Measurements from ENCODE around the gene EARS2. TPM values are rescaled to one million over a fixed set of nuclear protein-coding genes. Genes with fewer than 3 reads are reported as not detected.
A peak's percentile ranks its signal among the peaks of the same experiment; 100 is the strongest.

EARS2 gene
- total and polyA plus RNA-seq, 2 of the 4 experiments (the other 2 are of a cell fraction): 28.1 to 37.8 TPM

- TF ChIP-seq NFE2L2 (IDR thresholded peaks at IDR 0.05; ENCODE audit: low read depth, low read length) (no peak), MXI1 (IDR thresholded peaks at IDR 0.05; ENCODE audit: borderline replicate concordance, low read depth, low read length) (peak; percentile 71; the same call in 1 of the 2 replicates)
These were observed 46.8 kb downstream of the EARS2 start, which contains the start of gene GGA2 (continued) for GRCh38 chr16:23510164-23510914.

GRCh38 chr16:23509782-23510163 is 47.4 kb downstream of the EARS2 start:
- Histone ChIP-seq H3K9me1 (ENCODE audit: insufficient read depth, low read length) (peaks cover 14% of the 10 kb centered on the region), H2BK5ac (ENCODE audit: low read depth, low read length, poor library complexity, severe bottlenecking) (no peak overlapping the region), H2BK120ac (ENCODE audit: low read depth, low read length) (no peak overlapping the region), H4K5ac (ENCODE audit: low read depth, low read length) (no peak overlapping the region), H2AK9ac (replicated peaks; ENCODE audit: low read depth, low read length, poor library complexity) (peak overlapping the region; percentile 88), H3K23ac (ENCODE audit: low read depth, low read length) (peak overlapping the region; percentile 56; the same call in 1 of the 2 replicates), H4K20me1 (ENCODE audit: insufficient read depth, low read length) (peaks cover 38% of the 10 kb centered on the region), H3K79me1 (ENCODE audit: low read depth in 1 of 2, low read length in 2 of 2) (peaks cover 19 to 52% of the 10 kb centered on the region in 2 experiments; a peak in 3 of 4 replicates), H2AFZ (replicated peaks; ENCODE audit: low read length, poor library complexity) (peak overlapping the region; percentile 93), H3K18ac (ENCODE audit: low read depth, low read length) (no peak overlapping the region), H3K14ac (replicated peaks; ENCODE audit: low read depth, low read length) (peak overlapping the region; percentile 59), H4K91ac (ENCODE audit: insufficient read depth, low read depth, low read length) (no peak overlapping the region), H3K9me3 (ENCODE audit: control insufficient read depth, insufficient read depth, low read length) (no peaks in the 10 kb centered on the region), H2BK15ac (ENCODE audit: low read depth, low read length) (no peak overlapping the region), H3K4me1 (ENCODE audit: control insufficient read depth, insufficient read depth, low read length) (peaks cover 9% of the 10 kb centered on the region), H3K4ac (ENCODE audit: low read depth, low read length) (no peak overlapping the region), H3K27me3 (ENCODE audit: control insufficient read depth, insufficient read depth, low read length) (no peaks in the 10 kb centered on the region), H3K4me3 (ENCODE audit: insufficient read depth, low read depth, low read length) (peak overlapping the region; percentile 80), H3K4me2 (ENCODE audit: low read depth, low read length) (peak overlapping the region; percentile 87), H3K36me3 (ENCODE audit: control insufficient read depth, insufficient read depth, low read length) (peaks cover 2% of the 10 kb centered on the region), H3K9ac (ENCODE audit: low read depth, low read length) (peak overlapping the region; percentile 83), H2BK20ac (ENCODE audit: low read depth, low read length) (no peak overlapping the region), H3K56ac (ENCODE audit: extremely low read depth, insufficient read depth, low read length) (peak overlapping the region; percentile 8; the same call in 1 of the 2 replicates), H2AK5ac (ENCODE audit: low read depth, low read length) (peak overlapping the region; percentile 66; the same call in 1 of the 2 replicates), H3K27ac (ENCODE audit: insufficient read depth, low read length) (peak overlapping the region; percentile 28; the same call in 1 of the 2 replicates), H4K8ac (ENCODE audit: low read depth in 2 of 2, low read length in 2 of 2) (peak overlapping the region; percentile 16 to 47; a peak in 1 of 4 replicates)
- in situ Hi-C loops (cut with MboI; ENCODE audit: low sequenced_read_pairs): no loop called here
- ATAC-seq (ENCODE audit: low read depth) (peak; percentile 44), DNase-seq (peak; percentile 39)
- no TSS peak for BruUV-seq (replicated peaks)
- intact Hi-C loops (cut with micrococcal nuclease): no loop called here
- no CpG with 5 or more reads among the region's 17 CpGs for WGBS, 2 experiments (ENCODE audit: extremely low coverage in 2 of 2, insufficient read length in 1 of 2)
- ChIA-PET CTCF (no interaction called here), POLR2A (ENCODE audit: unreplicated experiment) (no interaction called here)
- TF ChIP-seq MXI1 (IDR thresholded peaks at IDR 0.05; ENCODE audit: borderline replicate concordance, low read depth, low read length): no peak
- TF ChIP-seq ELK1 (IDR thresholded peaks at IDR 0.05; ENCODE audit: borderline replicate concordance, low read depth, low read length): no peak
- no peak for TF ChIP-seq SMC3 (IDR thresholded peaks at IDR 0.05; ENCODE audit: low read depth, low read length)
- dilution Hi-C loops (cut with HindIII; ENCODE audit: low sequenced_read_pairs, unreplicated experiment): no loop called here
